Right ventricle myocardium inferior (tissue), 1 donor: ENCODE measurements around the gene TCF7L2. TPM values are rescaled to one million over a fixed set of nuclear protein-coding genes. Genes with fewer than 3 reads are reported as not detected.

ENCODE experiments used
- ATAC-seq: fragments of 200-7000 bp; cut with Tn5 transposase; one replicate; pipeline ENCODE4 v1.9.1; 2020; ENCODE audit warnings: mild to moderate bottlenecking, moderate library complexity
- DNase-seq: peaks from one replicate; pipeline ENCODE4 v3.0.0; 2021; ENCODE audit errors: missing footprints
- intact Hi-C: fragments of 100-400 bp; cut with DNase I; formaldehyde crosslinking; loops from one replicate; pipeline ENCODE4 v1.11.0; 2022
- total RNA-seq: library from RNA; stranded (reverse); fragmentation: NEBNext Ultra II Directional; extraction: Animal tissue kit (Norgen Biotek cat#: 25700); gene quantifications from one replicate; pipeline ENCODE4 v1.2.1, GENCODE V29; 2021
- donor health status: DM: no; HTN: yes; CAD: no; lungs with severe emphysema.

TCF7L2 gene
- total RNA-seq, 1 donor from 2014 or later = 12.4 TPM

DNA sequence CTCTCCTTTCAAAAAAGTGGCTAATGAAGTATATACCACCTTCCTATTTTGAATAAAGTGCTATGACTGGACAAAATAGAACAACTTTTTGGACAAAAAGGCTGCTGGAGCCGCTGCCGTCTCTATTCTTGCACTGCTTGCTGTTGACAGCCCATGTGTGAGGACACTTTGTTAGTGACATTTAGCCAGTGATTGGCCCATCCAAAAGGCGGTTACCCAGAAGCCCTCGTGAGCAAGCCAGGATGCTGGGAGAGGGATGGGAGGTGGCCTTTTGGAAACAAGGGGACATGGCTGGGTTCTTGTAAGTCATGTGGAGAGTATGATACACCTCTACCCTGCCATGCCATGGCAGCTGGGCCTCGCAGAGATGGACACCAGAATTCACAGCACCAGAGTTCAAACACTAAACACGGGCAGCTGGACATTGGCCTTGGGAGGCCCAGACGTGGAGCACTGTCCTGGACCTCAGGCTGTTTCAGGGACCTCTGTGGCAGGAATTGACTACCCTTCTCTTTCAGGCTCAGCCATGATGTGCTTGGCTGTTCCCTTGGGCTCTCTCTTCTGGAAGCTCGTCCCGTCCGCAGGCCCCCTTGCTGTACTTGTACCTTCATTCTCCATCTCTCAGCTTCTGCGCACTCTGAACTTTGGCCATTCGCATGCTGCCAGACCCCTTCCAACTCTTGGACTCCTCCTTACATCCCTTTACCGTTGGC is 118.3 kb downstream of the TCF7L2 start:
- intact Hi-C loops = no loop called here

GRCh38 chr10:113069595-113069994 is 119.5 kb downstream of the TCF7L2 start:
- no peak for DNase-seq
- intact Hi-C loops = no loop called here
- ATAC-seq = no peak

More for the DNA sequence above, 118.3 kb downstream of the TCF7L2 start:
- DNase-seq = no peak
- ATAC-seq = peak; percentile 51

- intact Hi-C loops = no loop called here
- peak; percentile 83 for ATAC-seq
- peak; percentile 78 for DNase-seq
Measured at GRCh38 chr10:113071446-113071845, 121.4 kb downstream of the TCF7L2 start.

DNA sequence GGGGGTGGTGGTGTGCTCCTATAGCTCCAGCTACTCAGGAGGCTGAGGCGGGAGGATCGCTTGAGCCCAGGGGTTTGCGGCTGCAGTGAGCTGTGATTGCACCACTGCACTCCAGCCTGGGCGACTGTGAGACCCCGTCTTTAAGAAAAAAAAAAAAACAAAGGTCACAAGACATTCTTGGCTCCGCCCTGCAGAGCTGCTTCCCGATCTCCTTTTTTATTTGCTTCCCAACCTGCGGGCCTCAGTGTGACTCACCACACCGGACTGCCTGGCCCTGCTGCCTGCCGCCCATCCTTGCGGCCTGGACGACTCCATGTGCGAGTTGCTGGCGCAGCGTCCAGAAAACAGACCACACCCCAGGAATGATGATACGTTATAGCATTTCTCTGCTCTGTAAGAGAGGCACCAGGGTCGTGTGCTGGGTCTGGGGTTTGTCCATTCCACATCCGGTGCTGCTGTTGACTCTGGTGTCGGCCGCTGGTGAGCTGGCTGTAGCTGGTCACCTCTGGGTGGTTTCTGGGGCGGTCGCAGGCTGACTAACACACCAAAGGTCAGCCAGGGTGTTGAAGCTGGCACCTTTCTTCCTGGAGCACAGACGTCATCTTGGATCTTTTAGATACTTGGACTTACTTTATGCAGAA is 123.6 kb downstream of the TCF7L2 start:
- peak; percentile 73 for DNase-seq
- peak; percentile 72 for ATAC-seq
- intact Hi-C loops = no loop called here

DNA sequence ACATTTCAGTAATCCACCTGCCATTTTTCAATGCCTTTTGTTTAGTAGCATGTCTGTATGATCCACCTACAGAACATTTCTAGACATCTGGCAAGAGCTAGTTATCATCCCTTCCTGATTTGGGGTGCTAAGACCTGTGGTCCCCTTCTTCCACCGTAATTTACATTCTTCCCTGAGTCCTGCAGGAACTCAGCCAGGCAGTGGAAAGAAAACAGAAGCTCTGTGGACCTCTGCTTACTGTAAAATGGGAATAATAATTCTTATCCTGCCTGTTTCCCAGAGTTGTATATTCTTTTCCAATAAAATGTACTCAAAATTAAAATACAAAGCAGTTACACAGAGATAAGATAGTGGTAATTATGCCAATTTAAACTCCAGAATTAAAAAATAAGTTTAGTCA is 126.9 kb downstream of the TCF7L2 start:
- no peak for DNase-seq
- intact Hi-C loops = no loop called here
- ATAC-seq = no peak

GRCh38 chr10:113078282-113078907 is 128.3 kb downstream of the TCF7L2 start:
- ATAC-seq (no peak), DNase-seq (no peak)
- intact Hi-C loops = no loop called here

GRCh38 chr10:113080061-113080924 is 130.2 kb downstream of the TCF7L2 start:
- no peak for DNase-seq
- intact Hi-C loops = no loop called here
- no peak for ATAC-seq

DNA sequence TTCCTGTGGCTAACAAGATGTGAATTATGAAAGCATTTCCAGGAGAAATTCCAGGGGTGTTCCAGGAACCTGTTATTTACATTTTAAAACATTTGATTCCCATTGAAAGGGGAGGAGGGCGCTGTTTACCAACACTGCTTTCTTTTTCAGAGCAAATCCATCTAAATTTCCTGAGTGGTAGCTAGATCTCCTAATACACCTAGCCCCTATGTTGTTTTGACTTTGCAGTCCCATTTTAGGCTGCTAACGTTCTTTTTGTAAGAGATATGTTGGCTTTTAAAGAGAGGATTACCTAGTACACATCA is 130.8 kb downstream of the TCF7L2 start:
- ATAC-seq (no peak), DNase-seq (no peak)
- intact Hi-C loops = no loop called here

- intact Hi-C loops = no loop called here
- ATAC-seq = no peak
- DNase-seq = no peak
Measured at GRCh38 chr10:113084031-113084430, 134.0 kb downstream of the TCF7L2 start.

GRCh38 chr10:113085776-113086175 is 135.7 kb downstream of the TCF7L2 start:
- DNase-seq (no peak), ATAC-seq (no peak)
- intact Hi-C loops = no loop called here

GRCh38 chr10:113086282-113086681 is 136.2 kb downstream of the TCF7L2 start:
- DNase-seq = no peak
- no peak for ATAC-seq
- intact Hi-C loops = no loop called here

GRCh38 chr10:113087165-113088029 is 137.3 kb downstream of the TCF7L2 start:
- intact Hi-C loops = no loop called here
- DNase-seq = no peak
- peak; percentile 79 for ATAC-seq

- intact Hi-C loops = no loop called here
- ATAC-seq (no peak), DNase-seq (no peak)
Measured at GRCh38 chr10:113088194-113088593, 138.1 kb downstream of the TCF7L2 start.

DNA sequence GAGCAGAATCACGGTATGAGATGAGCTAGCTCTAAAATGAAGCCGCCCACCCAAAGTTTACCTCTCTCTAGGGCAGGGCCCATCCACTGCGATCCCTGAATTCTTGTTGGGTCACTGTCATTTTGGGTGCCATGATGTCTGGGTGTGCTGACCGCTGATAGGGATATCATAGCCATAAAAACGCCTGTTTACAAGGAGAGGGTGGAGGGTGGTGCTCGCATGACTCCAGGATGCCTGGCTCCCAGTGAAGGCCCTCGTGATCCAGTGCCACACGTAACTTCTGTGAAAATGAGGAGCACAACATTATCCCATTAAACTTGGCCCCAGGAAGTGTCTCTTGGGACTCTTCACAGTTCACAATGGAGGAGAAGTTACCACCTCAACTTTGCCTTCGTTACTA is 139.5 kb downstream of the TCF7L2 start:
- intact Hi-C loops = no loop called here
- DNase-seq (no peak), ATAC-seq (no peak)

DNA sequence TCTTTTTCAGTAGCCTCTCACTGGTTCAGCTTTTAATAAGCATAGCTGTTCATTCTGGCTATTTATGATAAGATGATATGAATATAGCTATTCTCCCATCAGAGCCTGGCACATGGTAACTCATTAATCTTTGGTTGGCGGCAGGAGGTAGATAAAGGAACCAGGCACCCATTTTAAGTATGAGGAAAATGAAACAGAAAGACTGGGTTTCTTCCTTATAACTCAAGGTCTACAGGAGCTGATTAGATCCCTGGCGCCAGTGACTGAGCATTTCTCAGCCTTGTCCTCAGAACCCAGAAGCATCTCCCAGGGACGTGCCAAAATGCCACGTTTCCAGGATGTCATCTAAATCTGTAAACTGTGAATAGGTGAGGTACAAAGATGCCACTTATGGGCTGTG is 141.9 kb downstream of the TCF7L2 start:
- DNase-seq = no peak
- intact Hi-C loops = no loop called here
- no peak for ATAC-seq

DNA sequence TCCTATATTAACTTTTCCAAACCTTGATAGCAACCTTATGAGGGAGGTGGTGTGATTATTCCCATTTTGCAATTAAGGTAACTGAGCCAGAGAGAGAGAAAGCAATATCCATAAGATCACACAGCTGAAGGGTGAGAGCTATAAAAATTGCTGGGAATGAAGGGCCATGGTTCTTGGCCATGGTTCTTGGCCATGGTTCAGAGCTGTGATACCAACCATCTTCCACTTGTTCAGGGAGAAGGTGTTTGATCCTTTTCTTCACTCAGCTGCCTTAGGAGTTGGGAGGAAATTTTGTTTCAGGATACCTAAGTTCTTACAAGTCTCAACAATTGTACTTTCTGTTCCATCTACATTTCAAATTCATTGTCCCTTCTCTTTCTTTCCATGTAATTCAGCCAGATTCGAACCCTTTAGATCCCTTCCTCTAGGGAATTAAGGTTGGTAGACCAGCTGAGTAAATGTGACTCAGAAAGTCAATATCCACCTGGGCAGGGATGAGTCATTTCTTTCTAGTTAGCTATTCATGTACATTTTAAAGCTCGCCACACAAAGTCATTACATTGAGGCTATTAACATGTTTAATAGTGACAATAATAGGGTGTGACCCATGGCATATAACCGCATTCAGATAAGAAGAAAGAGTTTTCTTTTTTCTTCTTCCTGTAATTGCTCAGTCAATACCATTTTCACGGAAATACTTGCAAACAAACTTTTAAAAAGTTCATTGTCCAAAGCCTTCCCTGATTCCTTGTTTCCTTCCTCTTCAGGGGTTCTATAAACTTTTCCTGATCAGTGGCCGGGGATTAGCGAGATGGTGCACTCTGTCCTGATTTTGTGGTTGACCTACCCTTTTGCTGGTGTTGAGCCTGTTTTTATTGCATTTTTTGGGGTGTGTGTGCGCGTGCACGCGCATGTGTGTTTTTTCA is 143.4 kb downstream of the TCF7L2 start:
- DNase-seq (no peak), ATAC-seq (no peak)
- intact Hi-C loops = no loop called here

DNA sequence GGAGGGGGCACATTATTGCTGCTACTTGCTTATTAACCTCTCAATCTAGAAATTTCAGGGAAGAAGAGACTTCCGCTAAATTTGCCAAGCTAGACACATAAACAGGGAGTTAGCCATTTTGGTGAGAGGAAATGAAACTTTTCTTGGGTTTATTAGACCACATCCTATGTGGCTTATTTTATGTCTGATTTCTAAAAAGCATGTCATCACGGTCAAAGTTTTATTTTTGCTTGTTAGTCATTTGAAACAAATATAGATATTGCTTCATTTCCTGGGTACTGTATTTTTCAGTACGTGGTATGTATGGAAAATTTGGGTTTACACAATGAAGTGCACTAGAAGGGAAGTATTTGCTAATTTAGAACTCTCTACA is 144.1 kb downstream of the TCF7L2 start:
- intact Hi-C loops = no loop called here
- no peak for ATAC-seq
- DNase-seq = no peak
